ENCODE data around the gene DHX32. TPM values are rescaled to one million over a fixed set of nuclear protein-coding genes. Genes with fewer than 3 reads are reported as not detected.

Gene DHX32
- total RNA-seq, 1 donor from 2014 or later: 15.9 TPM

DNA sequence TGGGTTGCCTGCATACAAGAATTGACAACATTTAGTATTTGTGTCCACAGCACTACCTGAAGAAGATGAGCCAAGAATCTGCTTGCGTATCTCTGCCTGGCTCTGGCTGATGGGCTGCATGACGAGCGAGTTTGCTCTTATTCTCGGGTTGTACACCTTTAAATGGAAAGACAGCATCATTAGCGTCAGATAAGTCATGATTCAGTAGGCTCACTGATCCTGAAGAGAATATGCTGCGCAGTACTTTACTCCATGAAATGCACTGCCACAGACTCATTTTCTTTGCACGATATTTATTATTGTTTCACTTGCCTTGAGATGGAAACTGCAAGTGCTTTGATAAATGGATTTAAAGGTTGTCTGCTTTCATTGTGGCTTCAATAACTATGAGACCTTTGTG lies 28.6 kb downstream of the DHX32 start:
- no peaks in the 10 kb centered on the region for H3K27me3 Mint-ChIP-seq (ENCODE audit: low read depth)
- peaks cover 6% of the 10 kb centered on the region for H3K4me1 Mint-ChIP-seq (ENCODE audit: low read depth)
- intact Hi-C loops (cut with micrococcal nuclease): no loop called here
- no peak for DNase-seq (ENCODE audit: low spot score)
- no peak overlapping the region for H3K4me3 Mint-ChIP-seq (ENCODE audit: low read depth)
- H3K36me3 Mint-ChIP-seq (ENCODE audit: low read depth): peaks cover 21% of the 10 kb centered on the region
- H3K27ac Mint-ChIP-seq: no peak overlapping the region
- no peaks in the 10 kb centered on the region for H3K9me3 Mint-ChIP-seq

DNA sequence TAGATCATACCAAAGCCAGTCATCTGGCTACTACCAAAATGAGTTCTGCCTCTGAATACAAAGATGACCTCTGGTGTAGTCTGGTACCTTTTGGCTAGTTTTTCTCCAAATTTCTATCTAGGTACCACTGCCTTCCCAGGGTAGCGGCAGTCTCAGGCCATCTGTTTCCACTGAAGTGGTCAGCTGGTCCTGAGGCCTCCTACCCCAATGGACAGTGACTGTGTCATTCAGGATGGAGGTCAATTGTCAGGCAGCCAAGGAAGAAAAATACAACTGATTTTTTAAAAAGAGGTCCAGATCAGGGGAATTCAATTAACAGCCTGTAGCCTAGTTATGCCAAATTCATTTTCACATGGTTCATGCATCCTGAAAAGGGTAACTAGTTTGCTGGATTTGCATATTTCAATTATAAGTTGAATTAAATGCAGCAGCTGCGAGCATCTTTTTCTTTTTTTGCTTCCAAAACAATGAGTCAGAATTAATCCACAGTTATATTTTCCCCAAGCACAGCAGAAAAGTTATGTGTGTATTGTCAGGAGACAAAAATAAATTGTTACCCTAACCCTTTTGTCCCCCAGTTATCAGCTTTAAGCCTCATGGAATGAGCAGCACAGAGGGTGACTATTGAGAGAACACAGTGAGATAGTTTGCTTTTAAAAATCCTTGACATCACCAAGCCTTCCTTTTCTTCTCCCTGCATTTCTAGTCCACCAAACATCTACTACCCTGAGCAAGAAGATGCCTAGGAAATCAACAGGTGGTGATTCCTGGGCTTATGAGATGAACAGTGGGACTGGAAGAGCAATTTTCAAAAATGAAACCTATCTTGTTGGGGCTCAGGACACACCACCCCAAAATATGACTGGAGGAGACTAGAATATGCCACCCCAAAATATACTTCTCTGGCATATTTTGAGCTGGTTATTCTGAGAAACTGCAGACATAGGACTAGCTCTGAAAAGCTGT lies 30.0 kb downstream of the DHX32 start:
- intact Hi-C loops (cut with micrococcal nuclease): no loop called here
- Mint-ChIP-seq H3K4me3 (ENCODE audit: low read depth) (no peak overlapping the region), H3K27ac (no peak overlapping the region)

DNA sequence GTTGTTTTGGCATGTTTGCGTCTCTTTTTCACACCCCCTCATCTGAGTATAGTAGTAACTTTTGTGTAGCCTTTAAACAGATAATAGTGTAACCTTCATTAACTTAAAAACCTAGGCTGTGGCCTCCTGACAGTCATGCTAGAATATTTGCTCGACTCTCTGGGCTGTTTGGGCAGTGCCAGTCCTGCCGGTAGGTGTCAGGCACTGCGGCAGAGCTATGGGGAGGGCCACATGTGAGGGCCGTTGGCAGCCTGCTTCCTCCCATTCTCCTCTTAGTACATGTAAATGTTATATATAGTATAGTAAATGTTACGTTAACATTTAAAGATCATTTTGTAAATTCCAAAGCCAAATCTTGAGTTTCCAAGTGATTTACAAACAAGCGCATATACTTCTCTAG lies 31.6 kb downstream of the DHX32 start:
- Mint-ChIP-seq H3K4me3 (ENCODE audit: low read depth) (no peak overlapping the region), H3K36me3 (ENCODE audit: low read depth) (peaks cover 21% of the 10 kb centered on the region), H3K9me3 (no peaks in the 10 kb centered on the region), H3K27me3 (ENCODE audit: low read depth) (no peaks in the 10 kb centered on the region), H3K27ac (no peak overlapping the region), H3K4me1 (ENCODE audit: low read depth) (peaks cover 6% of the 10 kb centered on the region)
- no peak for DNase-seq (ENCODE audit: low spot score)
- intact Hi-C loops (cut with micrococcal nuclease): no loop called here

More for the DNA sequence above, 30.0 kb downstream of the DHX32 start:
- peaks cover 6% of the 10 kb centered on the region for H3K4me1 Mint-ChIP-seq (ENCODE audit: low read depth)
- H3K36me3 Mint-ChIP-seq (ENCODE audit: low read depth): peaks cover 21% of the 10 kb centered on the region
- no peaks in the 10 kb centered on the region for H3K27me3 Mint-ChIP-seq (ENCODE audit: low read depth)
- H3K9me3 Mint-ChIP-seq: no peaks in the 10 kb centered on the region
- DNase-seq (ENCODE audit: low spot score): no peak

DNA sequence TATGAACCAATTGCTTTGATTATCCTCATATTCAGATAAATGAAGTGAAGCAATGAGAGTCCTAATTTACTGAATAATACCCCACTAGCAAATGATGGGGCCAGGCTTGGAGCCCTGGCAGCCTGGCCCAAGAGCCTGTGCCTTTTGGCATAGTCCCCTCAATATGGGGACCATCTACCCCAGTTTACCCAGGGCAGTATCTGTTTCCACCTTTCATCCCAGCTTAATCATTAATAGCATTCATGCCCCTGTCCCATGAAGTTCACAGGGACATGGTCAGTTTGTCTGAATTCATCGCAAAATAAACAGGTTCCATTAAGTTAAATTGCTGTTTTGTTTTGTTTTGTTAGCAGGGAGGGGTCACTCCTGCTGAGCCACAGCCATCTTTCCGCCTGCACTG lies 32.2 kb downstream of the DHX32 start:
- H3K9me3 Mint-ChIP-seq: no peaks in the 10 kb centered on the region
- no peaks in the 10 kb centered on the region for H3K27me3 Mint-ChIP-seq (ENCODE audit: low read depth)
- H3K36me3 Mint-ChIP-seq (ENCODE audit: low read depth): peaks cover 21% of the 10 kb centered on the region
- H3K4me3 Mint-ChIP-seq (ENCODE audit: low read depth): no peak overlapping the region
- H3K4me1 Mint-ChIP-seq (ENCODE audit: low read depth): peaks cover 6% of the 10 kb centered on the region
- H3K27ac Mint-ChIP-seq: no peak overlapping the region
- DNase-seq (ENCODE audit: low spot score): no peak
- intact Hi-C loops (cut with micrococcal nuclease): no loop called here

DNA sequence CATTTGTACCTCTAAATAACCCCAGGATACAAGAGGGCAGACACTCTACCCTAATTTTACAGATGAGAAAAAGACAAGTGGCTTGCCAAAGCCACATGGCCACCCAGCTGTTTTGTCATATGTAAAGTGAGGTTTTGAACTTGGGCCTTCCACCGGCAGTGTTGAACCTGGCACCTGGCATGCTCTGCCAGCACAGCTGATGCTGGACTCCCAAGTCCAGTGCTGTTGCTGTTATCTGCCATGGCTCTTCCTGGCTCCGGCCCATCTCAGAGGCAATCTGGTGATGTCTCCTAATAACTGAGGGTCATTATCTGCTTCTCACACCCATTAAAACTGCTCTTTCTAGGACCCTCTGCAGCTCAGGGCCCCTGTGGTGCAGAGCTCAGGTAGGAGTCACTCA lies 32.7 kb downstream of the DHX32 start:
- H3K27me3 Mint-ChIP-seq (ENCODE audit: low read depth): no peaks in the 10 kb centered on the region
- H3K9me3 Mint-ChIP-seq: no peaks in the 10 kb centered on the region
- peaks cover 21% of the 10 kb centered on the region for H3K36me3 Mint-ChIP-seq (ENCODE audit: low read depth)
- intact Hi-C loops (cut with micrococcal nuclease): no loop called here
- H3K27ac Mint-ChIP-seq: no peak overlapping the region
- no peak for DNase-seq (ENCODE audit: low spot score)
- H3K4me3 Mint-ChIP-seq (ENCODE audit: low read depth): no peak overlapping the region
- peaks cover 6% of the 10 kb centered on the region for H3K4me1 Mint-ChIP-seq (ENCODE audit: low read depth)

DNA sequence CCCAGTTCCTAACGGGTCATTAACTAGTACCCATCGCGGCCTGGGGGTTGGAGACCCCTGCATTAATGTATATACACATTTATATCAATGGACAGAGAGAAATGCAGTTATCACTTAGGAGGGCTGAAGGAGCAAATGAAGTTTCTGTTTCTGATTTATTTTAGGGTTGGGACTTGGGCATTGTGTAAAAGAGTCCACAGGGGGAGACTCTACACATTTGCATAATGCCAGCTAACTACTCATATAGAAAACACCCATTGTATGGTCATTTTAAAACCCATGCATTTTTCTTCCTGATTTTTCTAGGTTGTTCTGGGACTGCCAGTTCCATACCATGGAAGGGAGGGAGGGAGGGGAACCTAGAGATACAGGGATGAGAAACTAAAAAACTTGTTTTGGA lies 34.2 kb downstream of the DHX32 start:
- Mint-ChIP-seq H3K27me3 (ENCODE audit: low read depth) (no peaks in the 10 kb centered on the region), H3K27ac (no peak overlapping the region), H3K9me3 (no peaks in the 10 kb centered on the region), H3K4me1 (ENCODE audit: low read depth) (peaks cover 6% of the 10 kb centered on the region), H3K4me3 (ENCODE audit: low read depth) (no peak overlapping the region), H3K36me3 (ENCODE audit: low read depth) (peaks cover 13% of the 10 kb centered on the region)
- no peak for DNase-seq (ENCODE audit: low spot score)
- intact Hi-C loops (cut with micrococcal nuclease): no loop called here

DNA sequence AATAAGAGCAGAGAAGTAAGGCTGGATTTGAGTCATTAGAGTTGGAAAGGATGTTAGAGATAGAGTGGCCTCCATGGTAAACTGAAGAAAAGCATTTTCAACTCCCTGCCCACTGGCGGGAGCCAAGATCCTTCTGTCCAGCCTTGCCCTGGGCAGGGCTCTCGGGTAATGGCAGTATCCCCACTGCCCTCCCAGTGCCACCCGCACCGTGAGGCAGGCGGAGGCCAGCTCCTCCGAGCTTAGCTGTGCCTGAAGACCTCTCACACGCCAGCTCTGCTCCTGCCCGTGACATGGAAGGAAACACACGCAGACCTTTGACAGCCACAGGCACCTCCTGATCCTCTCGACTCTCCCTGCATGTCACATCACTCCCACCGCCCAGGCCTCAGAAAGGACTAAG lies 35.5 kb downstream of the DHX32 start:
- intact Hi-C loops (cut with micrococcal nuclease): no loop called here
- no peaks in the 10 kb centered on the region for H3K9me3 Mint-ChIP-seq
- no peak for DNase-seq (ENCODE audit: low spot score)
- H3K36me3 Mint-ChIP-seq (ENCODE audit: low read depth): peaks cover 13% of the 10 kb centered on the region
- peaks cover 1% of the 10 kb centered on the region for H3K4me1 Mint-ChIP-seq (ENCODE audit: low read depth)
- H3K4me3 Mint-ChIP-seq (ENCODE audit: low read depth): no peak overlapping the region
- no peak overlapping the region for H3K27ac Mint-ChIP-seq
- no peaks in the 10 kb centered on the region for H3K27me3 Mint-ChIP-seq (ENCODE audit: low read depth)

DNA sequence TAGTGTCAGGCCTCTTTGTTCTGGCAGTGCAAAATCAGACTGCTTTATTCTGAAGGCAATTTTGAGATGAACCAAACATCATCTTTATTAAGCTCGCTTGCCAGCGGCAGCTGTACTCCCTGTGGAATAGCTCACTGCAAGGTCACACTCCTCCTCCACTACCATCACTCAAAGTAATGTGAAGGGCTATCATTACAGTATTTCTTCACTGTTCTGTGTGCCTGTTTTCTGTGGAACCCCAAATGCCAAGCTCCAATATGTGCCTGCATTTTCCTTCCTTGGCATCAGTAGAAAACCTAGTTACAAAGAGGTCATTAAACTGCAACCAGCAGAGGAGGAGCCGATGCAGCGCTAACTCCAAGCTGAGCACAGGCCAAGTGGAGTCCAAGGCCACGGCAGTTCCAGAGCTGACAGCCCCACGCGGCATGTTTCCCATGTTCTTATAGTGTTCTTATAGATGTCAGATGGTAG lies 36.3 kb downstream of the DHX32 start:
- Mint-ChIP-seq H3K27me3 (ENCODE audit: low read depth) (no peaks in the 10 kb centered on the region), H3K36me3 (ENCODE audit: low read depth) (peaks cover 18% of the 10 kb centered on the region), H3K9me3 (no peaks in the 10 kb centered on the region), H3K27ac (no peak overlapping the region), H3K4me1 (ENCODE audit: low read depth) (no peaks in the 10 kb centered on the region), H3K4me3 (ENCODE audit: low read depth) (no peak overlapping the region)
- intact Hi-C loops (cut with micrococcal nuclease): no loop called here
- DNase-seq (ENCODE audit: low spot score): no peak

DNA sequence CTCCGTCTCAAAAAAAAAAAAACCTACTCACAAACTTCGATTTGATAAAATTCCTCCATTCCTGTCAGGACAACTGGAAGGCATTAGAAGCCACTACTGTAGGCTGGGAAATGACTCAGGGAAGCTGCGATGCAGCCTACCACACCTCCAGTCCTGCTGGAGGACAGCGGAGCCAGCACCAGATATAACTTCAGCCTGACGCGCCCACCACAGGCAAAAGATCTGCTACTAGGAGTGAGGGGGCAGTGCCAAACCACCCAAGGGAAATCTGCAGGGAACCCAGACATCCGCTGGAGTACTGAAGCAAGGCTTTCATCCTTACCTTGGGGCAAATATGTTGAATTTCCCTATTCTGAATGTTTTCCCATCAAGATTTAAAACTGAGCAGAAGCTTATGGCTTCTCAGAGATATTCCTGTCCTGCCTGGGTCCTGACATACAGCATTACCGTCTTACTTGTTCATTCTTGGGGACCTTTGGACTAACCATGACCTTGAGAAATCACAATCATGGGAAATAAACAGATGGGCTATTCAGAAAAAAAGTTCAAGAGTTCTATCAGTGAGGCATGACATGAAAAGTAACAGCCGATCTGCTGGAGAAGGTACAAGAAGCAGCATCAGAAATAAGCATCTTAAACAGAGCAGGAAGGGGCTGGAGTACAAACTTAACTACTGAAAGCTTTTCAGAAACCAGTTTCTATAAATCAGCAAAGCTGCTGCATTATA lies 37.3 kb downstream of the DHX32 start:
- Mint-ChIP-seq H3K27me3 (ENCODE audit: low read depth) (no peaks in the 10 kb centered on the region), H3K27ac (no peak overlapping the region), H3K4me1 (ENCODE audit: low read depth) (no peaks in the 10 kb centered on the region), H3K9me3 (no peaks in the 10 kb centered on the region), H3K4me3 (ENCODE audit: low read depth) (no peak overlapping the region), H3K36me3 (ENCODE audit: low read depth) (peaks cover 24% of the 10 kb centered on the region)
- DNase-seq (ENCODE audit: low spot score): no peak
- intact Hi-C loops (cut with micrococcal nuclease): no loop called here

DNA sequence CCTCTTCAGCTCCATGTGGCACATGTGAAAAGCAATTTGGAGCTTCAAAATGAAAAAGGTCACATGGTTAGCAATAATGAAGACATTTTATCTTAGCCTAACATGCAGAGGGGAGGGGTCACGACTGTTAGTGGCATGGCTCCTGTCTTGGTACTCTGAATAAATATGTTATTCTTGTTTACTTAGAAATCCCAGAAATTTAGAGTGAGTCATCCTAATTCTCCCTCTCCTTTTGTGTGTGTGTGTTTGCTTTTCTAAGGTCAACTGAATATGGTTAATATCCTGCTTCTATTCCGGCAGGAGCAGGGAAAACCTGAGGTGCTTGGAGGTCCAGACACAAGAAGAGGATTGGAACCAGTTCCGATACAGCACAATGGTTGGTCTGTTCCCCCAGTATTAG lies 40.1 kb downstream of the DHX32 start:
- Mint-ChIP-seq H3K4me3 (ENCODE audit: low read depth) (no peak overlapping the region), H3K27me3 (ENCODE audit: low read depth) (no peaks in the 10 kb centered on the region), H3K36me3 (ENCODE audit: low read depth) (peaks cover 48% of the 10 kb centered on the region), H3K4me1 (ENCODE audit: low read depth) (no peaks in the 10 kb centered on the region), H3K27ac (no peak overlapping the region), H3K9me3 (no peaks in the 10 kb centered on the region)
- no peak for DNase-seq (ENCODE audit: low spot score)
- intact Hi-C loops (cut with micrococcal nuclease): no loop called here

DNA sequence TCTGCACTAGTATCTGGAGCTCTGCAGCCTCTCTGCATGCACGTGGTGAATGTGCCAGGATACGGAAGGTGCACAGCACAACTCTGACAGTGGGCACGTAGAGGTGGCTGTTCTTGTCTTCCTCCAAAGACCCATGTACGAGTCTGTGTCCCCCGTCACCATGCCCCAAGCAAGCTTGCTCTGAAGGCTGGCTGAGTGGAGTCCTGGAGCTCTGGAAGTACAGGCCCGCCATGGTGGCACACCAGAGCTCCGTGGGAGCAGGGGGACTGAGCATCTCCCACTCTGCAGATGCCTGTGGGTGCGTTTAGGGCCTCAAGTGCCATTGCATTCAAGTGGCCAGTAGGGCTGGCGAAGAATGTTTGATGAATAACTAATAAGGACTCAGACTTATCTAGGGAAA lies 40.7 kb downstream of the DHX32 start:
- no peak for DNase-seq (ENCODE audit: low spot score)
- no peaks in the 10 kb centered on the region for H3K4me1 Mint-ChIP-seq (ENCODE audit: low read depth)
- no peaks in the 10 kb centered on the region for H3K9me3 Mint-ChIP-seq
- no peaks in the 10 kb centered on the region for H3K27me3 Mint-ChIP-seq (ENCODE audit: low read depth)
- H3K27ac Mint-ChIP-seq: no peak overlapping the region
- intact Hi-C loops (cut with micrococcal nuclease): no loop called here
- H3K36me3 Mint-ChIP-seq (ENCODE audit: low read depth): peaks cover 54% of the 10 kb centered on the region
- no peak overlapping the region for H3K4me3 Mint-ChIP-seq (ENCODE audit: low read depth)

DNA sequence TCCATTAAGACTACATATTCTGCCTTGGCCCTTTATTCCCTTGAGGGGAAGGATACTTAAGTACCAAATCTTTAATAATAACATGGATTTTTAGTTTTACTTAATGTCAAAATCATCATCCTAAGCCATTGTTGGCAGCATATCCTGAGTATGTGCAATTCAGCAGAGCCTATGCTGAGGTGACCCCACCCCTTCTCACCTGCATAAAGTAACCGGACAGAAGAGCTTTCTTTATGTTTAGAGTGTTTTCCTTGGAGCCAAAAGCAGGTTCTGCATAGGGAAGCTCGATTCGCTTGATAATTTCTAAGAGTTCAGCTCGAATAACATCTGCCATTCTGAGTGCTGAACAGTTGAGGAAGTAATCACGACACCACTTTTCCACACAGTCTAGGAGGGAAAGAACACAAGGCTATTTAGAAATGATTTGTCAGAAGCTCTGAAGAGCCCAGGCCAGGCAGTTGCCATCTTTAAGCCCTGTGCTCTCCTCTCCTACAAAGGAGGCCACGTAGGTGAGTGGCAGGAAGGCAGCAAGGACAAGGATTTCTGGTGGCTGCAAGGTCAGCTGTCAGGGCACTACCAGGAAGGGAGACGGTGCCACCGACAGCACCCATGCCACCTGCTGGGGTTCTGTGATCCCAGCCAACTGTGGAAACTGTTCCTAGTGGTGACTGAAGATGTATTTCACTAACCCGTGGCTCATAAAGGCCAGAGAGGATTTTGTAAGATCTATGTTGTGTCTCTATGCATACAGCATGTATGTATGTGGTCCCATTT lies 42.1 kb downstream of the DHX32 start:
- Mint-ChIP-seq H3K4me1 (ENCODE audit: low read depth) (no peaks in the 10 kb centered on the region), H3K27ac (no peak overlapping the region), H3K27me3 (ENCODE audit: low read depth) (no peaks in the 10 kb centered on the region), H3K4me3 (ENCODE audit: low read depth) (no peak overlapping the region), H3K36me3 (ENCODE audit: low read depth) (peaks cover 63% of the 10 kb centered on the region), H3K9me3 (no peaks in the 10 kb centered on the region)
- intact Hi-C loops (cut with micrococcal nuclease): no loop called here
- no peak for DNase-seq (ENCODE audit: low spot score)
